GM23338 (cell line): ENCODE measurements around the gene MAP4K5. TPM values are rescaled to one million over a fixed set of nuclear protein-coding genes. Genes with fewer than 3 reads are reported as not detected.

ENCODE experiments used
- ATAC-seq: fragments of 200-7000 bp; cut with Tn5 transposase; 3 replicates; pipeline ENCODE4 v1.9.1; 2020
- DNase-seq: peaks from one replicate; pipeline ENCODE4 v3.0.0-alpha.2; 2015; ENCODE audit warnings: low spot score
- H2AFZ ChIP-seq: fragments of 200-600 bp; sonication (generic); 2 replicates; pipeline ENCODE4 v1.8.0; 2016; ENCODE audit warnings: antibody characterized with exemption, mild to moderate bottlenecking, moderate library complexity
- H3F3A ChIP-seq: fragments of 200-600 bp; sonication (generic); replicated peaks from 2 replicates; pipeline ENCODE4 v1.8.0; 2017; ENCODE audit warnings: antibody characterized with exemption, mixed run types, low read depth
- H3K27ac ChIP-seq: fragments of 200-600 bp; sonication (generic); 2 replicates; pipeline ENCODE4 v1.6.1; 2016; ENCODE audit warnings: low read depth
- H3K27me3 ChIP-seq: fragments of 200-600 bp; sonication (generic); 2 replicates; pipeline ENCODE4 v1.8.0; 2016; ENCODE audit warnings: mild to moderate bottlenecking, mixed run types, moderate library complexity; ENCODE audit not compliant: insufficient read depth
- H3K36me3 ChIP-seq: fragments of 200-600 bp; sonication (generic); 2 replicates; pipeline ENCODE4 v1.8.0; 2016; ENCODE audit warnings: mild to moderate bottlenecking; ENCODE audit not compliant: insufficient read depth
- H3K4me1 ChIP-seq: fragments of 200-600 bp; sonication (generic); 2 replicates; pipeline ENCODE4 v1.8.0; 2016; ENCODE audit warnings: mild to moderate bottlenecking, moderate library complexity; ENCODE audit not compliant: insufficient read depth
- H3K4me2 ChIP-seq: fragments of 200-600 bp; sonication (generic); 2 replicates; pipeline ENCODE4 v1.7.1; 2017; ENCODE audit warnings: mixed run types
- H3K4me3 ChIP-seq: fragments of 200-600 bp; sonication (generic); 2 replicates; pipeline ENCODE4 v1.6.1; 2016; ENCODE audit warnings: mixed run types
- H3K79me2 ChIP-seq: fragments of 200-600 bp; sonication (generic); replicated peaks from 2 replicates; pipeline ENCODE4 v1.8.0; 2017; ENCODE audit warnings: mild to moderate bottlenecking; ENCODE audit not compliant: insufficient read depth
- H3K9me2 ChIP-seq: fragments of 200-600 bp; sonication (generic); 2 replicates; pipeline ENCODE4 v1.8.0; 2017; ENCODE audit not compliant: insufficient read depth
- H4K20me1 ChIP-seq: fragments of 200-600 bp; sonication (generic); replicated peaks from 2 replicates; pipeline ENCODE4 v1.8.0; 2017; ENCODE audit warnings: mild to moderate bottlenecking; ENCODE audit not compliant: insufficient read depth
- H3K27ac Mint-ChIP-seq: 2 replicates; pipeline ENCODE4 v1.8.0; 2020; ENCODE audit warnings: inconsistent platforms, mild to moderate bottlenecking, moderate library complexity, mixed read lengths
- H3K27me3 Mint-ChIP-seq: 3 replicates; pipeline ENCODE4 v1.8.0; 2022; ENCODE audit warnings: low read depth, mild to moderate bottlenecking, moderate library complexity, mixed read lengths, inconsistent platforms; ENCODE audit not compliant: insufficient read depth, poor library complexity
- H3K36me3 Mint-ChIP-seq: 3 replicates; pipeline ENCODE4 v1.8.0; 2021; ENCODE audit warnings: low read depth, mild to moderate bottlenecking, inconsistent platforms, moderate library complexity, mixed read lengths
- H3K4me1 Mint-ChIP-seq: 3 replicates; pipeline ENCODE4 v1.8.0; 2020; ENCODE audit warnings: mild to moderate bottlenecking, inconsistent platforms, mixed read lengths
- H3K4me3 Mint-ChIP-seq: 3 replicates; pipeline ENCODE4 v1.8.0; 2021; ENCODE audit warnings: moderate library complexity, mild to moderate bottlenecking, inconsistent platforms, mixed read lengths
- H3K9me3 Mint-ChIP-seq: 3 replicates; pipeline ENCODE4 v1.8.0; 2020; ENCODE audit warnings: moderate library complexity, mild to moderate bottlenecking, inconsistent platforms, mixed read lengths
- CREB1 ChIP-seq: fragments of 250-450 bp; sonication (Bioruptor Pico); IDR thresholded peaks from 2 replicates; pipeline ENCODE4 v1.5.0; 2020; ENCODE audit warnings: low read depth, mild to moderate bottlenecking, moderate library complexity
- CTCF ChIP-seq, 2 experiments: fragments of 200-600 bp in 1 of 2; sonication (generic) in 1 of 2; conservative IDR thresholded peaks; 2 replicates each; pipeline versions ENCODE4 v1.5.1 to v1.6.1; 2016 to 2017; ENCODE audit warnings: antibody characterized with exemption in 2 of 2, low read depth in 2 of 2, mild to moderate bottlenecking in 2 of 2, moderate library complexity in 1 of 2
- JUNB ChIP-seq: IDR thresholded peaks from one replicate; pipeline ENCODE4 v1.6.1; 2016; ENCODE audit warnings: antibody characterized with exemption; ENCODE audit not compliant: unreplicated experiment
- NANOG ChIP-seq: IDR thresholded peaks from 2 replicates; pipeline ENCODE4 v1.6.1; 2016; ENCODE audit warnings: antibody characterized with exemption, borderline replicate concordance
- POLR2AphosphoS5 ChIP-seq: IDR thresholded peaks from 2 replicates; pipeline ENCODE4 v1.6.1; 2016; ENCODE audit warnings: antibody characterized with exemption, low read depth
- REST ChIP-seq: IDR thresholded peaks from one replicate; pipeline ENCODE4 v1.6.1; 2018; ENCODE audit warnings: antibody characterized with exemption; ENCODE audit not compliant: unreplicated experiment
- STAT1 ChIP-seq: IDR thresholded peaks from one replicate; pipeline ENCODE4 v1.6.1; 2016; ENCODE audit warnings: antibody characterized with exemption; ENCODE audit not compliant: unreplicated experiment
- ZNF114 ChIP-seq: fragments of 250-450 bp; sonication (Bioruptor Pico); IDR thresholded peaks from 2 replicates; pipeline ENCODE4 v1.5.0; 2020; ENCODE audit warnings: mild to moderate bottlenecking, moderate library complexity
- ZNF331 ChIP-seq: fragments of 250-450 bp; sonication (Bioruptor Pico); IDR thresholded peaks from 2 replicates; pipeline ENCODE4 v1.5.0; 2020; ENCODE audit warnings: low read depth, mild to moderate bottlenecking, moderate library complexity
- ZNF462 ChIP-seq: fragments of 250-450 bp; sonication (Bioruptor Pico); IDR thresholded peaks from 2 replicates; pipeline ENCODE4 v1.5.0; 2020; ENCODE audit warnings: mild to moderate bottlenecking, moderate library complexity
- polyA plus RNA-seq: library from polyadenylated mRNA; unstranded; fragments of >200 nt; fragmentation: Nextera tagmentation; extraction: Ambion mirVana; gene quantifications from 2 replicates; pipeline ENCODE4 v1.2.1, GENCODE V29; 2016
- total RNA-seq: library from RNA; depleted of rRNA; stranded (reverse); fragments of >200 nt; shearing (Covaris generic); gene quantifications from 2 replicates; pipeline ENCODE4 v1.2.3, GENCODE V29; 2014

The MAP4K5 gene
- total and polyA plus RNA-seq, 2 experiments from 2014 or later, result 71.4 to 74.6 TPM

GRCh38 chr14:50452296-50452695, 80.1 kb downstream of the MAP4K5 start (continued):
- TF ChIP-seq ZNF462 (CRISPR knock-in tag) (no peak), ZNF331 (CRISPR knock-in tag) (no peak), ZNF114 (no peak), CREB1 (CRISPR knock-in tag) (no peak), STAT1 (no peak), NANOG (no peak), POLR2AphosphoS5 (no peak)

GRCh38 chr14:50451854-50452253, 80.5 kb downstream of the MAP4K5 start:
- no peaks in the 10 kb centered on the region for H3K79me2 ChIP-seq
- H3K4me2 ChIP-seq, result no peak overlapping the region
- no peaks in the 10 kb centered on the region for H4K20me1 ChIP-seq
- no peak overlapping the region for H2AFZ ChIP-seq
- Mint-ChIP-seq H3K4me3 (no peak overlapping the region), H3K27ac (no peak overlapping the region), H3K36me3 (peaks cover 34% of the 10 kb centered on the region), H3K27me3 (no peaks in the 10 kb centered on the region), H3K4me1 (peaks cover 5% of the 10 kb centered on the region), H3K9me3 (no peaks in the 10 kb centered on the region; the same call in 2 of the 3 replicates)
- no peaks in the 10 kb centered on the region for H3F3A ChIP-seq
- ATAC-seq (no peak), DNase-seq (no peak)
- no peaks in the 10 kb centered on the region for H3K27me3 ChIP-seq
- TF ChIP-seq JUNB, result no peak
- peak; percentile 62 for TF ChIP-seq REST
- no peak for TF ChIP-seq CTCF (conservative IDR thresholded peaks at IDR 0.05; ENCODE audit: low read depth in 2 of 2)
- H3K36me3 ChIP-seq, result peaks cover 13% of the 10 kb centered on the region; the same call in 1 of the 2 replicates
- H3K4me1 ChIP-seq, result peaks cover 10% of the 10 kb centered on the region
- no peak overlapping the region for H3K27ac ChIP-seq
- H3K4me3 ChIP-seq, result no peak overlapping the region
- H3K9me2 ChIP-seq, result no peaks in the 10 kb centered on the region
